ENCODE measurements around the gene SLC24A3.

DNA sequence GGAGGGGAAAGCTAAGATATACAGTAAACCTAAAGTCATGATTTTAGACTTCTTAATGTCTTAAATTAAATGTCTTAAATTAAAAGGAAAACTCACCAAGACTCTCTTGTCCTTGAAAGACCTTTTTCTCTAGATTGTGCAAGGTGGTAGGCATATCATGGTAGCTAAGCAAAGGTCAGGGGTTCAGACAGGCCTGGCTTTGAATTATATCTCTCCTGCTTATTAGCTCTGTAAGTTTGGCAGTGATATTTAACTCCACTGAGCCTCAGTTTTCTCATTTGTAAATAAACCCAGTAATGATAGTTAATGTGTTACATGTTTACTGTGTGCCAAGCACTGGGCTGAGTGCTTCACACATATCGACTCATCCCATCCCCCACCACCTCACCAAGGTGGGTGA lies 203.3 kb downstream of the SLC24A3 start:
- TF ChIP-seq, protein P1, sequence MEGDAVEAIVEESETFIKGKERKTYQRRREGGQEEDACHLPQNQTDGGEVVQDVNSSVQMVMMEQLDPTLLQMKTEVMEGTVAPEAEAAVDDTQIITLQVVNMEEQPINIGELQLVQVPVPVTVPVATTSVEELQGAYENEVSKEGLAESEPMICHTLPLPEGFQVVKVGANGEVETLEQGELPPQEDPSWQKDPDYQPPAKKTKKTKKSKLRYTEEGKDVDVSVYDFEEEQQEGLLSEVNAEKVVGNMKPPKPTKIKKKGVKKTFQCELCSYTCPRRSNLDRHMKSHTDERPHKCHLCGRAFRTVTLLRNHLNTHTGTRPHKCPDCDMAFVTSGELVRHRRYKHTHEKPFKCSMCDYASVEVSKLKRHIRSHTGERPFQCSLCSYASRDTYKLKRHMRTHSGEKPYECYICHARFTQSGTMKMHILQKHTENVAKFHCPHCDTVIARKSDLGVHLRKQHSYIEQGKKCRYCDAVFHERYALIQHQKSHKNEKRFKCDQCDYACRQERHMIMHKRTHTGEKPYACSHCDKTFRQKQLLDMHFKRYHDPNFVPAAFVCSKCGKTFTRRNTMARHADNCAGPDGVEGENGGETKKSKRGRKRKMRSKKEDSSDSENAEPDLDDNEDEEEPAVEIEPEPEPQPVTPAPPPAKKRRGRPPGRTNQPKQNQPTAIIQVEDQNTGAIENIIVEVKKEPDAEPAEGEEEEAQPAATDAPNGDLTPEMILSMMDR (IDR thresholded peaks at IDR 0.05): no peak
- no peak for TF ChIP-seq ZFX (IDR thresholded peaks at IDR 0.05; ENCODE audit: borderline replicate concordance)
